HG03432 (cell line): ENCODE data around the gene EIF4ENIF1.
"Not testable (repeated sequence)": the region's sequence is repeated elsewhere in the genome, so short reads cannot be mapped to it uniquely, and the experiment has no call there.

ENCODE experiments used
- ATAC-seq: cut with Tn5 transposase; IDR thresholded peaks from one replicate; pipeline ENCODE4 v1.9.1; 2021; ENCODE audit warnings: mild to moderate bottlenecking, moderate library complexity; ENCODE audit not compliant: unreplicated experiment

EIF4ENIF1 gene

GRCh38 chr22:31446208-31446607 lies 43.4 kb downstream of the EIF4ENIF1 start:
- ATAC-seq: no peak

- ATAC-seq: no peak
Measured at GRCh38 chr22:31445642-31446041, 44.0 kb downstream of the EIF4ENIF1 start.

GRCh38 chr22:31443516-31443915 lies 46.1 kb downstream of the EIF4ENIF1 start:
- no peak for ATAC-seq

GRCh38 chr22:31442768-31443489 lies 46.7 kb downstream of the EIF4ENIF1 start:
- no peak for ATAC-seq

- no peak for ATAC-seq
Measured at GRCh38 chr22:31441652-31442051, 48.0 kb downstream of the EIF4ENIF1 start.

GRCh38 chr22:31440681-31441080 lies 49.0 kb downstream of the EIF4ENIF1 start:
- no peak for ATAC-seq

GRCh38 chr22:31439808-31440207 lies 49.8 kb downstream of the EIF4ENIF1 start:
- no peak for ATAC-seq

GRCh38 chr22:31436132-31436531 lies 53.5 kb downstream of the EIF4ENIF1 start:
- ATAC-seq: no peak

- ATAC-seq: no peak
Measured at GRCh38 chr22:31431950-31432349, 57.7 kb downstream of the EIF4ENIF1 start.

- no peak for ATAC-seq
Measured at GRCh38 chr22:31425331-31426050, 64.2 kb downstream of the EIF4ENIF1 start.

GRCh38 chr22:31402350-31402749 lies 87.3 kb downstream of the EIF4ENIF1 start:
- ATAC-seq: not testable (repeated sequence)

GRCh38 chr22:31400023-31400397 lies 89.6 kb downstream of the EIF4ENIF1 start:
- ATAC-seq: no peak

GRCh38 chr22:31399211-31400022 lies 90.2 kb downstream of the EIF4ENIF1 start, which contains the start of gene DRG1:
DRG1 (plus strand) TSS chr22:31399604; CDS start chr22:31399684, 80 bp downstream.
- peak; percentile 96 for ATAC-seq

- no peak for ATAC-seq
Measured at GRCh38 chr22:31398231-31398630, 91.4 kb downstream of the EIF4ENIF1 start.

GRCh38 chr22:31394326-31394725 lies 95.3 kb downstream of the EIF4ENIF1 start:
- ATAC-seq: no peak

GRCh38 chr22:31393893-31394292 lies 95.7 kb downstream of the EIF4ENIF1 start:
- no peak for ATAC-seq
